Stimulated activated naive CD8-positive, alpha-beta T cell treated with anti-CD3 and anti-CD28 coated beads, Interleukin-15, amount 100 ng/mL, for 72 hours (primary cell): ENCODE results near the gene AVP.

Source experiments
- ATAC-seq: fragments of 150-1000 bp; cut with Tn5 transposase; 2 replicates; pipeline ENCODE4 v1.10.0; 2021; ENCODE audit warnings: mild to moderate bottlenecking, moderate library complexity
- DNase-seq, 2 donors: peaks; one replicate each; pipeline ENCODE4 v3.0.0; 2021 to 2022
- H3K27ac Mint-ChIP-seq, 2 donors: one replicate each; pipeline ENCODE4 v1.8.0; 2022; ENCODE audit warnings: mild to moderate bottlenecking in 2 of 2, mixed read lengths in 2 of 2, moderate library complexity in 2 of 2
- H3K27me3 Mint-ChIP-seq: one replicate; pipeline ENCODE4 v1.8.0; 2022; ENCODE audit warnings: mixed read lengths
- H3K4me1 Mint-ChIP-seq: one replicate; pipeline ENCODE4 v1.8.0; 2022; ENCODE audit warnings: mild to moderate bottlenecking, mixed read lengths
- H3K4me3 Mint-ChIP-seq, 2 donors: one replicate each; pipeline ENCODE4 v1.8.0; 2022; ENCODE audit warnings: mild to moderate bottlenecking in 2 of 2, mixed read lengths in 2 of 2, moderate library complexity in 1 of 2
- H3K9me3 Mint-ChIP-seq, 2 donors: one replicate each; pipeline ENCODE4 v1.8.0; 2022; ENCODE audit warnings: mixed read lengths in 2 of 2

The AVP gene

DNA sequence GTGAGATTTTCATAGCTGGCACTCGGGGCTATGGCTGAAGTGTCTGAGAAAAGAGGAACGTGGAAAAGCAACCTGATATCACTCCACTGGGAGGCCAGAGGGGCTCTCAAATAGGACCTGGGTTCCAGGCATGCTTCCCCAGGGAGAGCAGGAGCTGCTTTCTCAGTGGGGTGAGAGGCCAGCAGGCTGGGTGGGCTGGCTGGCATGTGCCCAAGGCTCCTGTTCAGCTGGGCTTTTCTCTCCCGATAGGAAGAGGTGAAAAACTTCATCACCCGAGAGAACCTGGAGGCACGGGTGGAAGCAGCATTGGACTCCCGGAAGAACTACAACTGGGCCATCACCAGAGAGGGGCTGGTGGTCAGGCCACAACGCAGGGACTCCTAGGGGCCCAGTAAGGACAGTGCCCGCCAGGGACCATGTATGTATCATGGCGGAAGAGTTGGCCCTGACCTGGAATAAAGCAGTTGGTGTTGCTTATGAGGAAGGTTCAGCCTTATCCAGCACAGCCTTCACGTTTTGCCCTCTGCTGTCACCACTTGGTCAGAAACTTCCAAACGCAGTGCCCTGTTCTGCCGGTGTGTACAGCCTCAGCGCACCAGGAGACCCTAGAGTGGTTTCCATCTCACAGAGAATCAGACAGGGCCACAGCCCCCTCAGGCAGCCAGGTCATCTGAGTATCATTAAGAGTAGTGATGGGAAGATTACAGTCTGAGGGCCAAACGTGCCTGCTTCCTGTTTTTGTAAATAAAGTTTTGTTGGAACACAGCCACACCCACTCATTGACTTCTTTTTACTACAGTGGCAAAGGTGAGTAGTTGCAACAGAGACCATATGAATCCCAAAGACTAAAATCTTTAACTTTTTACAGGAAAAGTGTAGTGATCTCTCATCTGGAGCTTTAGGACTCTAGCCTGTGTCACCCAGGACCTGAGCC lies 36.8 kb downstream of the AVP start:
- Mint-ChIP-seq H3K27ac (peak overlapping the region in 1 of 2 donors; percentile 42), H3K4me3 (peak overlapping the region; percentile 45 to 99), H3K4me1 (peaks cover 44% of the 10 kb centered on the region), H3K27me3 (no peaks in the 10 kb centered on the region), H3K9me3 (no peaks in the 10 kb centered on the region)
- ATAC-seq, result no peak
- DNase-seq, result no peak

DNA sequence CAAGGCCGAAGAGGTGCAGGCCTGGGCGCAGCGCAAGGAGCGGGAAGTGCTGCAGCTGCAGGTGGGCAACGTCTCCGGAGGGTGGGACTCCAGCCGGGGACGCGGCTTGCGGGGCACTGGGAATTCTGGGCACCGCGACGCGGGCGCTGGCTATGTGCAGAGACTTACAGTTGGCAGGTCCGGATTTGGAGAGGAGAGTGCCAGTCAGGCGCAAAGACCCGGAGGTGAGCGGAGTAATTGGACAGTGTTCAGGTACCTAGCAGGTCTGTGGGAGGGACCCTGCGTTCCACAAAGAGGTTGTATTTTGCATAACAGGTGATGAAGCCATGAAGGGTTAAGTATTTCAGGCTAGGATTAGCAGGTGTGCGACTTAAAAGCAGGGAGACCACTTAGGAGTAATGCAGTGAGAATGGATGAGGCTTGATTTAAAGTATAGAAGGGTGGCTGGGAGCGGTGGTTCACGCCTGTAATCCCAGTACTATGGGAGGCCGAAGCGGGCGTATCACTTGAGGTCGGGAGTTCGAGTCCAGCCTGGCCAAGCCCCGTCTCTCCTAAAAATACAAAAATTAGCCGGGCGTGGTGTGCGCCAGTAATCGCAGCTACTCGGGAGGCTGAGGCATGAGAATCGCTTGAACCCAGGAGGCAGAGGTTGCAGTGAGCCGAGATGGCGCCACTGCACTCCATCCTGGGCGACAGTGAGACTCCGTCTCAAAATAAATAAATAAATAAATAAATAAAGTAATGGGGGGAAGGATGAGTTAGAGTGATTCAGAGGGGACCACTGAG lies 37.7 kb downstream of the AVP start:
- DNase-seq (peak in 1 of 2 donors; percentile 24), ATAC-seq (peak; percentile 4)
- Mint-ChIP-seq H3K9me3 (no peaks in the 10 kb centered on the region), H3K27me3 (no peaks in the 10 kb centered on the region), H3K4me1 (peaks cover 43% of the 10 kb centered on the region), H3K4me3 (peak overlapping the region; percentile 82 to 99), H3K27ac (peak overlapping the region; percentile 84 to 90)

DNA sequence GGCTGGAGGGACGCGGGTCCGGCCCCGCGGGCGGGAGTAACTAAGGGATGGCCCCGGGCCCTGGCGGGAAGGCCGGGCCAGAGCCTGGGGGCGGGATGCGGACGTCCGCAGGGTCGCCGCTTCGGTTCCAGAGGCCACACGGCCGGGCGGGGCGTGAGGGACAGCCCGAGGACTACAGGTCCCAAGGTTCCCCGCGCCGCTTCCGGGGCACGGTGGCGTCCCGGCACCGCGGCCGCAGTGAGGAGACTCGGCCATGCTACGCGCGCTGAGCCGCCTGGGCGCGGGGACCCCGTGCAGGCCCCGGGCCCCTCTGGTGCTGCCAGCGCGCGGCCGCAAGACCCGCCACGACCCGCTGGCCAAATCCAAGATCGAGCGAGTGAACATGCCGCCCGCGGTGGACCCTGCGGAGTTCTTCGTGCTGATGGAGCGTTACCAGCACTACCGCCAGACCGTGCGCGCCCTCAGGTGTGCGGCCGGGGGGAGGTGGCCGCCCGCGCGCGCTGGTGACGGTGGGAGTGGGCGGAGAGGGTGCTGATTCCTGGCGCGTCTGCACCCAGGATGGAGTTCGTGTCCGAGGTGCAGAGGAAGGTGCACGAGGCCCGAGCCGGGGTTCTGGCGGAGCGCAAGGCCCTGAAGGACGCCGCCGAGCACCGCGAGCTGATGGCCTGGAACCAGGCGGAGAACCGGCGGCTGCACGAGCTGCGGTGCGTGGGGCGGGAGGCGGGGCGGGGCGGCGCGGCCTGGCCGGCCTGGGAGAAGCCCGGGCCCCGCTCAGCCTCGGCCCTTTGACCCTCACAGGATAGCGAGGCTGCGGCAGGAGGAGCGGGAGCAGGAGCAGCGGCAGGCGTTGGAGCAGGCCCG lies 38.5 kb downstream of the AVP start, which contains the start of gene MRPS26:
TSS of gene MRPS26 (plus strand) at position 237 of the 861 bp plus-strand sequence. CDS start at position 254, 17 bp downstream.
- peak within 1 kb of the TSS; percentile 82 to 99 for H3K4me3 Mint-ChIP-seq
- no peaks in the 10 kb centered on the region for H3K9me3 Mint-ChIP-seq
- no peaks in the 10 kb centered on the region for H3K27me3 Mint-ChIP-seq
- H3K27ac Mint-ChIP-seq, result peak within 1 kb of the TSS; percentile 92 to 94
- peak; percentile 84 to 85 for DNase-seq
- peak; percentile 94 for ATAC-seq
- peaks cover 34% of the 10 kb centered on the region for H3K4me1 Mint-ChIP-seq

- ATAC-seq, result peak; percentile 62
- Mint-ChIP-seq H3K27me3 (no peaks in the 10 kb centered on the region), H3K4me1 (peaks cover 33% of the 10 kb centered on the region), H3K9me3 (no peaks in the 10 kb centered on the region), H3K4me3 (peak overlapping the region; percentile 82 to 99), H3K27ac (peak overlapping the region; percentile 89 to 90)
- peak in 1 of 2 donors; percentile 64 for DNase-seq
Observed at GRCh38 chr20:3045042-3045815, 39.3 kb downstream of the AVP start.

GRCh38 chr20:3044336-3044965 lies 40.1 kb downstream of the AVP start:
- no peaks in the 10 kb centered on the region for H3K27me3 Mint-ChIP-seq
- DNase-seq (no peak), ATAC-seq (no peak)
- H3K4me3 Mint-ChIP-seq, result peak overlapping the region; percentile 36 to 82
- H3K4me1 Mint-ChIP-seq, result peaks cover 33% of the 10 kb centered on the region
- peak overlapping the region in 1 of 2 donors; percentile 59 for H3K27ac Mint-ChIP-seq
- no peaks in the 10 kb centered on the region for H3K9me3 Mint-ChIP-seq

GRCh38 chr20:3043322-3043721 lies 41.2 kb downstream of the AVP start, which contains the start of gene GNRH2:
Gene GNRH2, plus strand, starts transcription at chr20:3043622. Its CDS starts 793 bp downstream, at chr20:3044415.
- Mint-ChIP-seq H3K27ac (peak within 1 kb of the TSS in 1 of 2 donors; percentile 59), H3K4me3 (peak within 1 kb of the TSS in 1 of 2 donors; percentile 36), H3K4me1 (peaks cover 29% of the 10 kb centered on the region), H3K9me3 (no peaks in the 10 kb centered on the region), H3K27me3 (no peaks in the 10 kb centered on the region)
- ATAC-seq (no peak), DNase-seq (no peak)

GRCh38 chr20:3042625-3043024 lies 41.9 kb downstream of the AVP start:
- Mint-ChIP-seq H3K9me3 (no peaks in the 10 kb centered on the region), H3K27ac (no peak overlapping the region), H3K4me3 (no peak overlapping the region), H3K4me1 (peaks cover 22% of the 10 kb centered on the region), H3K27me3 (no peaks in the 10 kb centered on the region)
- no peak for DNase-seq
- ATAC-seq, result no peak

GRCh38 chr20:3041854-3042409 lies 42.6 kb downstream of the AVP start:
- no peaks in the 10 kb centered on the region for H3K27me3 Mint-ChIP-seq
- no peak overlapping the region for H3K4me3 Mint-ChIP-seq
- no peaks in the 10 kb centered on the region for H3K9me3 Mint-ChIP-seq
- DNase-seq (no peak), ATAC-seq (no peak)
- H3K27ac Mint-ChIP-seq, result peak overlapping the region; percentile 5 to 42
- peaks cover 15% of the 10 kb centered on the region for H3K4me1 Mint-ChIP-seq

- H3K4me1 Mint-ChIP-seq, result peaks cover 4% of the 10 kb centered on the region
- H3K9me3 Mint-ChIP-seq, result no peaks in the 10 kb centered on the region
- H3K27ac Mint-ChIP-seq, result no peak overlapping the region
- no peak for ATAC-seq
- H3K4me3 Mint-ChIP-seq, result no peak overlapping the region
- DNase-seq, result no peak
- no peaks in the 10 kb centered on the region for H3K27me3 Mint-ChIP-seq
Observed at GRCh38 chr20:3040086-3040485, 44.4 kb downstream of the AVP start.

GRCh38 chr20:3039426-3039825 lies 45.1 kb downstream of the AVP start:
- ATAC-seq, result no peak

DNA sequence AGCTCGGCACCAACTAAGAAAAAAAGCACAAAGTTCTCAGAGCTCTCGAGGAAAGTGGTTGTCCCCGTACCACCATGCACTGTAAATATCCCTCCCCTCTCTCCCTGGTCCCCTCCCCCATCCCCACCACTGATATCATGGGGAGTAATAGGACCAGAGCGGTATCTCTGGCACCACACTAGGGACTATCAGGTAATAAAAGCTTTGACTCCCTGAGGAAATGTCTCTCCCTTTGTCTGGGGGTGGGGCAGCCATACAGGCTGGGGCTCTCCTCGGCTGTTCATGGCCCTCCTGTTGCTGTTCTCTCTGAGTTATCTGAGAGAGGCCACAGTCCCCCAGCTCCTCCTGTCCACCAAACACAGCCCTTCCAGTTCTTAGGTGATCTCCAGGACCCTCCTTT lies 46.1 kb downstream of the AVP start:
- DNase-seq (no peak), ATAC-seq (no peak)
- Mint-ChIP-seq H3K9me3 (no peaks in the 10 kb centered on the region), H3K27ac (peak overlapping the region; percentile 3 to 35), H3K4me3 (peak overlapping the region in 1 of 2 donors; percentile 6), H3K27me3 (no peaks in the 10 kb centered on the region), H3K4me1 (no peaks in the 10 kb centered on the region)

More at GRCh38 chr20:3039426-3039825, 45.1 kb downstream of the AVP start:
- no peaks in the 10 kb centered on the region for H3K4me1 Mint-ChIP-seq
- no peak overlapping the region for H3K4me3 Mint-ChIP-seq
- no peaks in the 10 kb centered on the region for H3K9me3 Mint-ChIP-seq
- DNase-seq, result no peak
- no peak overlapping the region for H3K27ac Mint-ChIP-seq
- H3K27me3 Mint-ChIP-seq, result no peaks in the 10 kb centered on the region

DNA sequence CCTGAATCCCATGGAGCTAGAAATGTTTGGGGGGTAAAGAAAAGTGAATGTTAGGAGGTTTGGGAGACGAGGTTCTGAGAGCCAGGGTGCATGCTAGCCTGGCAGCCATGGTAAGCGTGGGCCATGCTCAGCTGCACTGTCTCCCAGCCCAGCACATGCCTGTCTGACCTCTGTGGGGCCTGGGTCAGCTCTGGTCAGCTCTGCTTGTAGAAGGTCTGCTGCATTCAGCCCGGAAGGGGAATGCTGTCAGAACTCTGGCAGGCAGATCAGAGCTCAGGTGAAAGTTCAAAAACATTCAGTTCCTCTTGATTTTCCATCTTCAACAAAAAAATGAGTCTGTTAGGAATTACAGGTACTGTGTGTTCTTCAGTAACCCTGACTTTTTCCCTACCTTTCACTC lies 46.9 kb downstream of the AVP start:
- Mint-ChIP-seq H3K4me3 (no peak overlapping the region), H3K27ac (peak overlapping the region in 1 of 2 donors; percentile 20)

DNA sequence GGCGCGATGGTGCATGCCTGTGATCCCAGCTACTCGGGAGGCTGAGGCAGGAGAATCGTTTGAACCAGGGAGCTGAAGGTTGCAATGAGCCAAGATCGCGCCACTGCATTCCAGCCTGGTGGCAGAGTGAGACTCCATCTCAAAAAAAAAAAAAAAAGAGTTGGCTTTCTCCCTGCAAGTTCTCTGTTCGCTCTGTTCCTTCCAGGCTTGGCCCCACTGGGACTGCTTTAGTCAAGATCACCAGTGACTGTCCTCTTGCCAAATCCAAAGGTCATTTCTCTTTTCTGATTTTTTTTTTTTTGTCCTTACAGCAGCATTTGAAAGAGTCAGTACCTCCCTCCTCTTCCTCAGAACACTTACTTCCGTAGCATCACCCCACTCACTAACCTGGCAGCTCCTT lies 51.9 kb downstream of the AVP start:
- no peak for ATAC-seq
- H3K4me3 Mint-ChIP-seq, result no peak overlapping the region

More for the DNA sequence above, 46.9 kb downstream of the AVP start:
- H3K4me1 Mint-ChIP-seq, result no peaks in the 10 kb centered on the region
- ATAC-seq, result no peak
- no peaks in the 10 kb centered on the region for H3K27me3 Mint-ChIP-seq
- H3K9me3 Mint-ChIP-seq, result no peaks in the 10 kb centered on the region
- DNase-seq, result no peak

More for the DNA sequence above, 51.9 kb downstream of the AVP start:
- DNase-seq, result no peak
- H3K9me3 Mint-ChIP-seq, result no peaks in the 10 kb centered on the region
- no peak overlapping the region for H3K27ac Mint-ChIP-seq
- no peaks in the 10 kb centered on the region for H3K27me3 Mint-ChIP-seq
- no peaks in the 10 kb centered on the region for H3K4me1 Mint-ChIP-seq
